WI38 (cell line): ENCODE results near the gene BTBD7.

Experiments used
- H3K4me3 ChIP-seq: 2 replicates; pipeline ENCODE4 v1.5.1; 2011; ENCODE audit warnings: low read depth, mild to moderate bottlenecking, control low read depth, low read length
- CTCF ChIP-seq: IDR thresholded peaks from 2 replicates; pipeline ENCODE4 v1.5.1; 2012; ENCODE audit warnings: low read depth, mild to moderate bottlenecking, control low read depth, low read length

BTBD7 gene

GRCh38 chr14:93219103-93219726, 113.6 kb downstream of the BTBD7 start:
- peak; percentile 30 for TF ChIP-seq CTCF
- H3K4me3 ChIP-seq = no peak overlapping the region

GRCh38 chr14:93214598-93214997, 118.2 kb downstream of the BTBD7 start:
- no peak for TF ChIP-seq CTCF

GRCh38 chr14:93212432-93212831, 120.4 kb downstream of the BTBD7 start:
- H3K4me3 ChIP-seq = no peak overlapping the region
- TF ChIP-seq CTCF = no peak

More at GRCh38 chr14:93214598-93214997, 118.2 kb downstream of the BTBD7 start:
- no peak overlapping the region for H3K4me3 ChIP-seq

GRCh38 chr14:93207468-93208308, 125.1 kb downstream of the BTBD7 start:
- H3K4me3 ChIP-seq = peak overlapping the region; percentile 90
- TF ChIP-seq CTCF = peak; percentile 51

- H3K4me3 ChIP-seq = peak within 1 kb of the TSS; percentile 90
- no peak for TF ChIP-seq CTCF
Measured at GRCh38 chr14:93206793-93207467, 125.9 kb downstream of the BTBD7 start, which contains the start of the genes GON7 and UBR7. TSS of gene GON7 (minus strand) at chr14:93207065. CDS start at chr14:93207037, 28 bp downstream. TSS of gene UBR7 (plus strand) at chr14:93207256. CDS start at chr14:93207292, 36 bp downstream.

GRCh38 chr14:93201155-93201704, 131.6 kb downstream of the BTBD7 start:
- H3K4me3 ChIP-seq = no peak overlapping the region
- no peak for TF ChIP-seq CTCF
